HG02852 (cell line): ENCODE measurements around the gene RASA3.
"Not testable (repeated sequence)": the region's sequence is repeated elsewhere in the genome, so short reads cannot be mapped to it uniquely, and the experiment has no call there.

ENCODE experiments used
- ATAC-seq: cut with Tn5 transposase; IDR thresholded peaks from one replicate; pipeline ENCODE4 v1.9.1; 2021; ENCODE audit warnings: mild to moderate bottlenecking, moderate library complexity; ENCODE audit not compliant: unreplicated experiment

The RASA3 gene

DNA sequence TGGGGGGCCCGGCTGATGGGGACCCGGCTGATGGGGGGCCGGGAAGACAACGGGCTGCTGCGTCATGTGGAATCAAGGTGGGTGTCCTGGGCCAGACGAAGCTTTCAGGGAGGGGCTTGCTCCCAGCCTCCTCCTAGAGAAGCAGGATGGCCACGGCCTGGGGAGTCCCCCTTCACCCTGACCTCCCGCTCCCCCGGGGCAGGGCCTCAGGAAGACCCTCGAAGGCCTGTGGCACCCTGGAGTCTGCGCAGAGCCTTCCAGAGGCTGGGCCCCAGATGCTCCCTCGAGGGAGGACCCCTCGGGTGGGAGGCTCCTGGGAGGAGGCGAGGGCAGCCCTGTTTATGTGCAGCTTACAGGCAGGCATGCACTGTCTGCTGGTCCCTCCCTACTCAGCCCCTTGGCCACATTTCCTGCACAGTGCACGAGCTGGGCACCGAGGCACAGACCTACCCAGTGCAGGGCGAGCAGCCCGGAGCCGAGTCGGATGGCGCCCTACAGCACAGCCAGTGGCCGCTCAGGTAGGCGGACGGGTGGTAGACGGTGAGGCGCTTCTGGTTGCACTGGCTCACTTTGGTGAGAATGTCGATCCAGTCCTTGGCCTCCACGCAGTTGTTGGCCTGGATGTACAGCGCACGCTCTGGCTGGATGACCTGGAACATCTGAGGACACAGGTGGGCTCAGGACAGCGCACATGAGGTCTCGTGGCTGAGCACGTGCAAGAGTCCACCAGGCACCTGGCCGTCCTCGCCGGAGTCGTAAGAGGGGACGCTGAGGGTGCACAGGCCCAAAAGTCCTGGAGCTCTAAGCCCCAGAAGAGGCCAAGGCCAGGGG, 136.1 kb downstream of the RASA3 start:
- no peak for ATAC-seq

DNA sequence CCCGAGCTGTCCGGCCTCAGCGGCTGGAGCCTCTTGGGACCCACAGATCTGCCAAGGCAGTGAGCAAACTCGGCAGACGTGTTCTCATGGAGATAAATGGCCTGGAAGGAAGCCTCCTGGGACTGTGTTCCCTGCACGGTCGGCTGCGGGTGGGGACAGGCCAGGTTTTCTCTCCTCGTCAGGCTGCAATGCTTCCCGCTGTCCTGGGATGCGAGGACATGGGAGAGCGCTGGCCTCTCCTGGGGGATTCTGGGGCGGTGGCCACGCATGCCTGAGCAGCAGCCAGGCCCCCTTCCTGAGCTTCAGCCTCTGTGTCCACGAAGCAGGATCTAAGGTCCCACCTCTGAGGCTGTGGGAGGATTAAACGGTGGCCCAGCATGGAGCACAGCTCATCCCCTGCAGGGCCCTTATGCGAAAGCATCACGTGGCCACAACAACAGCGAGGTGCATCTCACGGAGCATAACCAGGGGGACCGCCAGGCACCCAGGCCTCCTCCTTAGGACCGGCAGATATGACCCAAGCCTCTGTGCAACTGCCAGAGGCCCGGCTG, 137.3 kb downstream of the RASA3 start:
- no peak for ATAC-seq

DNA sequence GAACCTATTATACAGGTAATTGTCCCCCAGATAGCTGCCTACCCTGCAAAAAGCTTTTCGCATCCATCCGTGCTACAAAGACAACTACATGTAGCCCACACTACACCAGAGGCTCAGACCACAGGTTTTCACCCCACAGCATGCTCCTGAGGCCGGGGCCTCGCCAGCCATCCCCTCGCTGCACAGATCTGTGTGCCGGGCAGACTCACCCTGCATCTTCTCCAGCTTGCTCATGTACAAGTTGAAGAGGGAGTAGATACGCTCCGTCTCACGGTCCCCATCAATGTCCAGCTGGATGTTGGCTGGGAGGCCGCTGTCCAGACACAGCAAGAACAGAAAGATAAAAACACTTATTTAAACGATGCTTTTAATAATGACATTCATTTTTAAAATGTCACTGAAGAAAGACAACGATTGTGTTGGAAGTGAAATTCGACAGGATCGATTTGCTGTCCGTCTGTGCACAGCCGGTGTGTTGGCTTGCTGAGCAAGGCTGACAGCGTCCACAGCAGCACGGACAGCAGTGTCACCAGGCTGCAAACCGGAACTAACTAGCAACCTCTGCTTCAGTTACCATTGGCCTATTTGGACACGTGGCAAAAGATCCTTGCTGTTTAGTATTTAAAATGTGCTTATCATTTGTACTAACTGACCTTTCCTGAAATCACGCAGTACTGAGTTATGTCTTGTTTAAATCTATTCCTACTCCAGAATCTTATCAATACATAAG, 140.0 kb downstream of the RASA3 start:
- ATAC-seq: no peak

DNA sequence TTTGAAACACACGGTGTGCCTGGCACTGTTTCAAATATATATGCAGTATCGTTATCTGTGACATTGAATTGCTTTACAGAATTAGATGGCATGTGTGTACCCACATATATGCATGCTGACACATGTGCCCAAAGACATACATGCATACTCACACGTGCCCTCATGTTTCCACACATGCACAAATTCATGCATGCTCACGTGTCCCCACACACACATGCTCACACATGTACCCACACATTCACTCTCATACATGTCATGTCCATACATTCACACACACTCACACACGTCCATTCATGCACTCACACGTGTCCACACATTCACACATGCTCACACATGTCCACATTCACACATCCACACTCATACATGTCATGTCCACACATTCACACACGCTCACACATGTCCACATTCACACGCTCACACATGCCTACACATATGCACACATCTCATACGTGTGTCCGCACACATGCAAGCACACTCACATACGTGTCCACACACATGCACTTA, 140.7 kb downstream of the RASA3 start:
- ATAC-seq: no peak

DNA sequence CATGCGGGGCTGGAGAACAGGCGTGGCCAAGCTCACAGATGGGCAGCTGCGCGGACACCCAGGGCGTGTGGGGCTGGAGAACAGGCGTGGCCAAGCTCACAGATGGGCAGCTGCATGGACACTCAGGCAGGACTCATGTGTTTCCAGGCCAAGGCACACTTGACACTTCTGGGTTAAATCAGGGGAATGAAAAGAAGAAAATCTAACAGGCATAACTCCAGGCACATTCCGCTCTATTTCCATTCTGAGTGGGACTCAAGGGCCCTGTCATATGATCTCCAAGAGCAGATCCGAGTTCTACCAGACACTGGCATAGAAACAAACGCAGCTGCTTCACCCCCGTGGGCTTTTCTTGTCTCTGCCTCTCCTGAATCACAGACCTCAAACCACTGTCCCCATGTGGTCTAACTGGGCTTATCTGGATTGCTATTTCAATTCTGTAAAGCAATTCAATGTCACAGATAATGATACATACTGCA, 141.2 kb downstream of the RASA3 start:
- ATAC-seq: no peak

DNA sequence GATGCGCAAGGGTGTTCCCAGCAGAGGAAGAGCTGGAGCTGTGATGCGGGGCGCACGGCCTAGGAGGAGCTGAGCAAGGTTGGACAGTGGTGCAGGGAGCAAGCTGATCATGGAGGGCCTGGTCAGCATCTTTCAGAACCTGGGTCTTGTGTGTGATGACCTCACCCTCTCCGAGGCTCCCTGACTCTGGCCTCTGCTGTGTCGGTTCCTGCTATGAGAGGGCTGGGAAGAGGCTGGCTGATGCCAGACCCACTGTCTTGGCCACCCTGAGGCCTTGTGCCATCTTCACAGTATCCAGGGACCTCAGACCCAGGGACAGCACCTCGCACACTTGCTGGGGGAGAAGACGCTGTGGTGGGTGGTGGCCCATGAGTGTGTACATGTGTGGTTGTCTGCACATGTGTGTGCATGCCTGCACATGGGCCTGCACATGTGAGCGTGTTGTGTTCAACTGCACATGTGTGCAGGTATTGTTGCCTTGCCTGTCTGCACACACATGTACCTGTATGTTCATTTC, 142.0 kb downstream of the RASA3 start:
- ATAC-seq: no peak

DNA sequence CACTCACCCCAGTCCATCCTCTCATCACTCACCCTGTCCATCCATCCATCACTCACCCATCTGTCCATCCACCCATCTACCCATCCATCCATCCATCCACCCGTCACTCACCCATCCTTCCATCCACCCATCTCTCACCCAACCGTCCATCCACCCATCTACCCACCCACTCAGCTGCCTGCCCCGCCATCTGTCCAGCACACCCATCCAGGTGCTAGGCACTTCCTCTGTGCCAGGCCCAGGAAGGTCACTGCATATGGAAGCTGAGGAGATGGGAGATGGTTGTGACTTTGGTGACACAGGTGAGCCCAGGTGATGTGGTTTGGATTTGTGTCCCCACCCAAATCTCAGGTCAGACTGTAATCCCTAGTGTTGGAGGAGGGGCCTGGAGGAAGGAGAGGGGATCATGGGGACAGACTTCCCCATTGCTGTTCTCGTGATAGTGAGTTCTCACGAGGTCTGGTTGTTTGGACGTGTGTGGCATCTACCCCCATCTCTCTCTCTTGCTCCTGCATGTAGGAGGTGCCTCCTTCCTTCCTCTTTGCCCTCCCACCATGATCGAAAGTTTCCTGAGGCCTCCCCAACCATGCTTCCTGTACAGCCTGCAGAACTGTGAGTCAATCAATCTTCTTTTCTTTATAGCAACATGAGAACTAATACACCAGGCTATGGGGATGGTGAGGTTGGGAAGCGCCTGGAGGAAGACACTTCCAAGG, 142.7 kb downstream of the RASA3 start:
- no peak for ATAC-seq

DNA sequence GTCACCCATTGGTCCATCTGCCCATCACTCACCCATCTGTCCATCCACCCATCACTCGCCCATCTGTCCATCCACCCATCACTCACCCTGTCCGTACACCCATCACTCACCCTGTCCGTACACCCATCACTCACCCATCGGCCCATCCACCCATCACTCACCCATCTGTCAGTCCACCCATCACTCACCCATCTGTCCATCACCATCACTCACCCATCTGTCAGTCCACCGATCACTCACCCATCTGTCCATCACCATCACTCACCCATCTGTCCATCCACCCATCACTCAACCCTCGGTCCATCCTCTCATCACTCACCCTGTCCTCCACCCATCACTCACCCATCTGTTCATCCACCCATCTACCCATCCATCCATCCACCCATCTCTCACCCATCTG, 143.6 kb downstream of the RASA3 start:
- ATAC-seq: not testable (repeated sequence)

DNA sequence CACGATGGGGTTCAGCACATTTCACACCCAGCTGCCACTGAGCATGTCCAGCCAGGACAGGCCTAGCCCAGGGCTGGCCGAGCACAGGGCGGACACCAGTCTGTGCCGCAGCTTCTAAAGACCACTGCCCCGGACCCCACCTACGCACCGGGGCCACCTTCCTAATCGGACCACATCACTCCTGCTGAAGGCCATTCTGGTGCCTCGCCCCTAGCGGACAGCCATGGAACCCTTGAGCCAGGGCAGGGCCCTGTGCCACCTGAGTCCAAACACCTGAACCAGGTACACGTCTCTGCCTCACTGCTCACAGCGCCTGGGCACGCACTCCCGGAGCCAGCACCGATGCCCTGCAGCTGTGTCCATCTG, 150.1 kb downstream of the RASA3 start:
- ATAC-seq: no peak

DNA sequence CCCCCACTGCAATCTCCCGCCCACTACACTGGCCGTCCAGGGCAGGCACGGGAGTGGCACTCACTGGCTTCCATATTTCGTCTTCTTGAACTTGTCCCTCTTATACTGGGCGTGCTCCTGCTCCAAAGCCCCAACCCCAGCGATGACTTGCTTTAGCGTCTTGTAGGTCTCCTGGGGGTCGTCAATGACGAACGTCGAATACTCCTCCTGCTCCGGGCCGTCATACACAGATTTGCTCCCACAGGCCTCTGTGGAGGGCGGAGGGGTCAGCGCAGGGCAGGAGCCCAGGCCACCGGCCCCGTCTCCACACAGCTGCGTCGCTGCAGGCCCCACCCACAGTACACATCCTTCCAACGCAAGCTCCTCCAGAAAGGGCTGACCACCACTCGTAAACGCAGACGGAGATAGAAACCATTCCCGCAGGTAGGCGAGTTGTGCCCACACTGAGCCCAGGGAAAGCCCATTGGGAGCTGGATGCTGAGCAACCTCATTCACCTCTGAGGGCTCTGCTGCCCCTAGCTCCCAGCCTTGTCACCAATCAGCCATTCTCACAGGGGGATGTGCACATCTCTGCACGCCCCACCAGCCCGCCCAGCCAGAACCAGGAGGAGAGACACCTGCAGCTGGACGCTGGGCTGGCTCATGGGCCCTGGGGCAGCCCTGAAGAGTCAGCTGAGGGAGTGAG, 150.7 kb downstream of the RASA3 start:
- ATAC-seq: no peak

DNA sequence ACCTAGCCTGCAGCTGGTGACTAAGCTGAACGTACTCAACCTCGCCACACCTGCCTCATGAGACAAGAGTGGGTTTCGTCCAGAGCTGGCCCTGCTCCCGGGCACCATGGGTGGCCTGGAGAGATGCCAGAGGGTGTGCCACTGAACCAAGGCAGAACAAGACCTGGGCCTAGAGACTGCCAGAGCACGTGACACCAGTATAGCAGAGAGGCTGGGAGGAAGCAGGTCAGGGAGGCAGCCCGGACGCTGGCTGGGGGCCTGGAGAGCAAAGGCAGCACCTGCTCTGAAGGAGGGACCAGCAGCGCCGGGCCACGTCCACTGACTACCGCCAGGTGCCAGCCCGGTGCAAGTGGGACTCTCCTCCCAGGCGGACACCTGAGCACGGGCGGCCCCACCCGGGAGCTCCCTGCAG, 151.2 kb downstream of the RASA3 start:
- ATAC-seq: no peak

DNA sequence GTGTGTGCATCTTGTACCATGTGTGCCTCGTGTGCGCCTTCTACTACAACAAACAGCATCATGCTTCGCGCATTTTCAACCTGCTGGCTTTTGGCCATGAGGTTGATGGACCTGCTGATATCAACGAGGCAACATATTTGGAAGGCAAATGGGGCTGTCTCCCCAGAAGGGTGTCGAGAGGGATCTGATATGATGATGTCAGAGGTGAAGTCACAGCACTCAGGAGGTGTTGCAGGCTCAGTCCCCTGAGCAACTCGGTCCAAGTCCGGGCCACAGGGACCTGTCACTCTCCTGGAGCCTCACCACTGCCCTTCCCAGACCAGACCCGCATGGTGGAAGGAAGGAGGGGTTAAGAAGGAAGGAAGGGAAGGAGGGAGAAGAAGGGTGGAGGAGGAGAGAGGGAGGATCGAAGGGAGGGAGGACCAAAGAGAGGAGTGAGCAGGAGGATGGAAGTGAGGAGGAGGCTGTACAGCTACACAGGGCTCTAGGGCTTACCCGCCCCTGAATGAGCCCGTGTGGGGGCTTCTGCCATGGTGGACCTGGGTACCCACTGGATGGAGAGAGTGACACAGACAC, 151.8 kb downstream of the RASA3 start:
- no peak for ATAC-seq

- no peak for ATAC-seq
These were observed 152.5 kb downstream of the RASA3 start for GRCh38 chr13:113979791-113980471.

GRCh38 chr13:113978741-113979481, 153.5 kb downstream of the RASA3 start:
- ATAC-seq: no peak

GRCh38 chr13:113977976-113978375, 154.4 kb downstream of the RASA3 start:
- no peak for ATAC-seq

- ATAC-seq: no peak
These were observed 155.4 kb downstream of the RASA3 start for GRCh38 chr13:113976711-113977684.

DNA sequence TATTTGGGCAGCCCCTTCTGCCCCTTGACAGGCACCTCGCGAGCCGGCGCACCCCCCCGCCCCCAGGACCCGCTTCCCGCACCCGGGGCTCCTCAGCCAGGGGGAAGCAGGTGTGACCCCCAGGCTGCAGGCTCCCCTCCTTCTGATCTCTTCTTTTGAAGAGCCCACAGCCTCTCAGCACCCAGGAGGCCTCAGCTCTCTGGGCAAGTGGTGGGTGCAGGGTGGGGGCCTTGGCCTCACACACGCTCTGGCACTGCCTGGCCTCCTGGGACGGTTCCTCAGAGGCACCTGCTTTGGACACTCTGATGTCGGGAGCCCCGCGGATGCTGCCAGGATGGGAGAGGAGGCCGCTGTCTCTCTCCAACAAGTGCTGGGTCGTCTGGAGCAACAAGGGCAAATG, 157.0 kb downstream of the RASA3 start:
- no peak for ATAC-seq
